ENCODE results near the gene ZP4. TPM values are rescaled to one million over a fixed set of nuclear protein-coding genes. Genes with fewer than 3 reads are reported as not detected.

ZP4 gene
- total RNA-seq, 4 donors from 2014 or later = not detected

GRCh38 chr1:237863234-237863633 is 27.5 kb downstream of the ZP4 start:
- 85% methylated on average over 2 of the region's 2 CpGs for WGBS
- Histone ChIP-seq H3K36me3 (no peaks in the 10 kb centered on the region), H3K27ac (replicated peaks in 1 of 4) (no peak overlapping the region), H3K4me1 (peaks cover 7 to 9% (median 8%) of the 10 kb centered on the region in 4 donors), H3K9me3 (no peaks in the 10 kb centered on the region), H3K27me3 (no peaks in the 10 kb centered on the region), H3K4me3 (no peak overlapping the region)
- no peak for TF ChIP-seq POLR2AphosphoS5 (IDR thresholded peaks at IDR 0.05)
- TF ChIP-seq POLR2A (IDR thresholded peaks at IDR 0.05; ENCODE audit: low read depth) = no peak
- TF ChIP-seq, protein P1, sequence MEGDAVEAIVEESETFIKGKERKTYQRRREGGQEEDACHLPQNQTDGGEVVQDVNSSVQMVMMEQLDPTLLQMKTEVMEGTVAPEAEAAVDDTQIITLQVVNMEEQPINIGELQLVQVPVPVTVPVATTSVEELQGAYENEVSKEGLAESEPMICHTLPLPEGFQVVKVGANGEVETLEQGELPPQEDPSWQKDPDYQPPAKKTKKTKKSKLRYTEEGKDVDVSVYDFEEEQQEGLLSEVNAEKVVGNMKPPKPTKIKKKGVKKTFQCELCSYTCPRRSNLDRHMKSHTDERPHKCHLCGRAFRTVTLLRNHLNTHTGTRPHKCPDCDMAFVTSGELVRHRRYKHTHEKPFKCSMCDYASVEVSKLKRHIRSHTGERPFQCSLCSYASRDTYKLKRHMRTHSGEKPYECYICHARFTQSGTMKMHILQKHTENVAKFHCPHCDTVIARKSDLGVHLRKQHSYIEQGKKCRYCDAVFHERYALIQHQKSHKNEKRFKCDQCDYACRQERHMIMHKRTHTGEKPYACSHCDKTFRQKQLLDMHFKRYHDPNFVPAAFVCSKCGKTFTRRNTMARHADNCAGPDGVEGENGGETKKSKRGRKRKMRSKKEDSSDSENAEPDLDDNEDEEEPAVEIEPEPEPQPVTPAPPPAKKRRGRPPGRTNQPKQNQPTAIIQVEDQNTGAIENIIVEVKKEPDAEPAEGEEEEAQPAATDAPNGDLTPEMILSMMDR (IDR thresholded peaks at IDR 0.05) = no peak
- no peak for TF ChIP-seq EP300 (IDR thresholded peaks at IDR 0.05)
- intact Hi-C loops (cut with DNase I) = no loop called here
- DNase-seq (ENCODE audit: extremely low spot score) = no peak

DNA sequence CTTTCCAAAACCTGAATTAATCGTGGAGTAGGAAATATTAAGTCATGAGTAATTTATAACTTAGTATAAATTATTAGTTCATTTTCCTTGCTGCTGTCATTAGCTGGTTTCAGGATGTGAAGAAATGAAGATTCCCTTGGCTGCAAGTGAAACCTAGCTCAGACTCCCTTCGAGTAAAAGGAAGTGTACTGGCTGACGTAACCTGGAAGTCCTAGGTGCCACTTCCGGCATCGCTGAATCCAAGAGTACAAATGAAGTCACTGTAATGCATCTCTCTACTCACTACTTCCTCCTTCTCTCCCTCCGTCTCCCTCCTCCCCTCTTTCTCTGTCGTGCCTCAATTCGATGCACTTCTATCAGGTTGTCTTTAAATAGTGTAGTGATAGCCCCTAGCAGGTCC is 28.8 kb downstream of the ZP4 start:
- peaks cover 7 to 9% (median 8%) of the 10 kb centered on the region in 4 donors for H3K4me1 ChIP-seq
- intact Hi-C loops (cut with DNase I) = no loop called here
- no peaks in the 10 kb centered on the region for H3K27me3 ChIP-seq
- DNase-seq (ENCODE audit: extremely low spot score) = no peak
- H3K36me3 ChIP-seq = no peaks in the 10 kb centered on the region
- H3K27ac ChIP-seq (replicated peaks in 1 of 4) = no peak overlapping the region
- no peaks in the 10 kb centered on the region for H3K9me3 ChIP-seq
- WGBS = 66% methylated on average over 8 of the region's 8 CpGs
- H3K4me3 ChIP-seq = no peak overlapping the region
- no peak for TF ChIP-seq POLR2AphosphoS5 (IDR thresholded peaks at IDR 0.05)
- TF ChIP-seq, protein P1 (IDR thresholded peaks at IDR 0.05) = no peak
- no peak for TF ChIP-seq EP300 (IDR thresholded peaks at IDR 0.05)
- TF ChIP-seq POLR2A (IDR thresholded peaks at IDR 0.05; ENCODE audit: low read depth) = no peak

GRCh38 chr1:237858992-237859391 is 31.7 kb downstream of the ZP4 start:
- no peak for TF ChIP-seq POLR2A (IDR thresholded peaks at IDR 0.05; ENCODE audit: low read depth)
- no peak for TF ChIP-seq EP300 (IDR thresholded peaks at IDR 0.05)
- no peak for TF ChIP-seq POLR2AphosphoS5 (IDR thresholded peaks at IDR 0.05)
- TF ChIP-seq, protein P1 (IDR thresholded peaks at IDR 0.05) = no peak
- H3K9me3 ChIP-seq = no peaks in the 10 kb centered on the region
- no peak overlapping the region for H3K27ac ChIP-seq (replicated peaks in 1 of 4)
- 82% methylated on average over 4 of the region's 4 CpGs for WGBS
- H3K27me3 ChIP-seq = no peaks in the 10 kb centered on the region
- H3K36me3 ChIP-seq = no peaks in the 10 kb centered on the region
- intact Hi-C loops (cut with DNase I) = no loop called here
- no peak overlapping the region for H3K4me3 ChIP-seq
- H3K4me1 ChIP-seq = peaks cover 0 to 3% (median under 1%) of the 10 kb centered on the region in 4 donors
- DNase-seq (ENCODE audit: extremely low spot score) = no peak

- no peaks in the 10 kb centered on the region for H3K4me1 ChIP-seq
- intact Hi-C loops (cut with DNase I) = no loop called here
- H3K36me3 ChIP-seq = no peaks in the 10 kb centered on the region
- H3K4me3 ChIP-seq = no peak overlapping the region
- TF ChIP-seq POLR2AphosphoS5 (IDR thresholded peaks at IDR 0.05) (no peak), EP300 (IDR thresholded peaks at IDR 0.05) (no peak), POLR2A (IDR thresholded peaks at IDR 0.05; ENCODE audit: low read depth) (no peak)
- TF ChIP-seq, protein P1 (IDR thresholded peaks at IDR 0.05) = no peak
- DNase-seq (ENCODE audit: extremely low spot score) = no peak
- no peaks in the 10 kb centered on the region for H3K9me3 ChIP-seq
- H3K27me3 ChIP-seq = no peaks in the 10 kb centered on the region
- no peak overlapping the region for H3K27ac ChIP-seq (replicated peaks in 1 of 4)
- WGBS = 74% methylated on average over 7 of the region's 7 CpGs
Measured at GRCh38 chr1:237857455-237857854, 33.3 kb downstream of the ZP4 start.

DNA sequence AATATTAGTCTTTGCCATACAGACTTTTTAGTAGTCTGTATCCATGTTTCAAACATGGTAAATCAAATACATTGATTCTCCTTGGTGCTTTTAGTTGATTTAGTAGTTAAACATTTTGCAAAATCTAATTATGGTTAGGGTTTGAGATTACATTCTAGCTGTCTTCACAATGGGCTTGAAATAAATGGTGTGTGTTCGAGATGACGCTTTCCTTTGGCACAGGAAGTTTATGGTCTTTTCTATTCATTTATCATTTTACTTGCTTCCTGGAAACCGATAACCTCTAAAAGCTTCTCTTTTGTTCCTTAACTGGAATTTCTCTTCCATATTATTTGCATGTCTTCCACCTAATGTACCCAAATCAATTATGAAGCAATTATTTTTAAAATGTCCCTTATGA is 38.4 kb downstream of the ZP4 start:
- H3K27ac ChIP-seq (replicated peaks in 1 of 4) = no peak overlapping the region
- TF ChIP-seq POLR2A (IDR thresholded peaks at IDR 0.05; ENCODE audit: low read depth) = no peak
- TF ChIP-seq, protein P1 (IDR thresholded peaks at IDR 0.05) = no peak
- no peak for TF ChIP-seq POLR2AphosphoS5 (IDR thresholded peaks at IDR 0.05)
- TF ChIP-seq EP300 (IDR thresholded peaks at IDR 0.05) = no peak
- 73% methylated on average over 3 of the region's 3 CpGs for WGBS
- peaks cover 0 to 9% (median 2%) of the 10 kb centered on the region in 4 donors for H3K4me1 ChIP-seq
- H3K36me3 ChIP-seq = no peaks in the 10 kb centered on the region
- no peak overlapping the region for H3K4me3 ChIP-seq
- DNase-seq (ENCODE audit: extremely low spot score) = no peak
- no peaks in the 10 kb centered on the region for H3K27me3 ChIP-seq
- no peaks in the 10 kb centered on the region for H3K9me3 ChIP-seq
- intact Hi-C loops (cut with DNase I) = no loop called here

Data from esophagus muscularis mucosa (tissue), 4 donors.